Pulmonary artery endothelial cell (primary cell): ENCODE measurements around the gene FGD2. TPM values are rescaled to one million over a fixed set of nuclear protein-coding genes. Genes with fewer than 3 reads are reported as not detected.

Experiments
- DNase-seq: peaks from one replicate; pipeline ENCODE4 v3.0.0-alpha.2; 2011; ENCODE audit warnings: low read depth, low spot score
- total RNA-seq: library from RNA; depleted of rRNA; stranded (reverse); fragments of >200 nt; gene quantifications from 2 replicates; pipeline ENCODE4 v1.2.3, GENCODE V29; 2014

FGD2 gene
- not detected in 2 replicates for total RNA-seq

DNA sequence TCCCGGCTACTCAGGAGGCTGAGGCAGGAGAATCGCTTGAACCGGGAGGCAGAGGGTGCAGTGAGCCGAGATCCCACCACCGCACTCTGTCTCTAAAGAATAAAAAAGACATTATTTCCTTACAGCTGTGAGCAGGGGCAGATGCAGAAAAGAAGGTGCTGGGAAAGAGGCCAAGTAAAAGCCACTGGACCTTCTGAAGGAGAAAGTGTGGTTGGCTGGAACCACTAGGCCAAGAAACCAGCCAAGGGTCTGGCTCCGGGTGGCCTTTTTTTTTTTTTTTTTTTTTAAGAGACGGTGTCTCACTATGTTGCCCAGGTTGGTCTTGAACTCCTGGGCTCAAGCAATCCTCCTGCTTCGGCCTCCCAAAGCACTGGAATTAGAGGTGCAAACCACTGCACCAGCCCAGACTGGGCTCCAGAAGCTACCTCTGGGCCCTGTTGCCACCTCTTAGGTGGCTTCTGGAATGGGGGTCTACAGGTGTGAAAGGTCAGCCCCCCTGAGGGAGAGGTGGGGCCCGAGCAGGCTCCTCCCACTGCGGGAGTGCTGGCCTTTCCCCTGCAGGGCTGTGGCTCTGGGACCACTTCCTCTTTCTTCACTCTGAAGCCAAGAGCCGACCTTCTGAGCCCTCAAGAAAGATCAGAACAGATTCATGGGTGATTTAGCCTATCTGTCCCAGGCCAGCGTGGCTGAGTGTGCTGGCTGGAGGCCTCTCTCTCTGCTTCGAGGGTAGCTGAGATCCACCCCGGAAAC is at the start of gene FGD2:
TSS of gene FGD2 (plus strand) at position 595 of the 750 bp plus-strand sequence. CDS start 163 bp downstream, outside the sequence.
- DNase-seq, result no peak

- DNase-seq, result no peak
Observed at GRCh38 chr6:36955671-36956445, 49.6 kb upstream of the FGD2 start.

DNA sequence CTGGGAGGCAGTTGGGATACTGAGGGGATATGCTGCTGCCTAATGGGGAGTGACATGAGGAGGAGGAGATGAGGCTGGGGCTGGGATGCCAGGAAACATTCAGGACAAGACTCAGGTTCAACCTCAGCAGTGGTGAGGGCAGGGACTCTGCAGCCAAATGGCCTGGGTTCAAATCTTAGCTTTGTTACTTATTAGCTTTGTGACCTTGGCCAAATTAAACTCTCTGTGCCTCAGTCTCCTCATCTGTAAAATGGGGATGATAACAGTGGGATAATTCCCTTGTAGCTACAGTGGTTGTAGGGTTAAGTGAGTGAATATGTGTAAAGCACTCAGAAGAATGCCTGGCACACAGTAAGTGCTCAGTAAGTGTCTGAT is 49.0 kb upstream of the FGD2 start:
- no peak for DNase-seq

- DNase-seq, result no peak
Observed at GRCh38 chr6:36957773-36958271, 47.6 kb upstream of the FGD2 start.

DNA sequence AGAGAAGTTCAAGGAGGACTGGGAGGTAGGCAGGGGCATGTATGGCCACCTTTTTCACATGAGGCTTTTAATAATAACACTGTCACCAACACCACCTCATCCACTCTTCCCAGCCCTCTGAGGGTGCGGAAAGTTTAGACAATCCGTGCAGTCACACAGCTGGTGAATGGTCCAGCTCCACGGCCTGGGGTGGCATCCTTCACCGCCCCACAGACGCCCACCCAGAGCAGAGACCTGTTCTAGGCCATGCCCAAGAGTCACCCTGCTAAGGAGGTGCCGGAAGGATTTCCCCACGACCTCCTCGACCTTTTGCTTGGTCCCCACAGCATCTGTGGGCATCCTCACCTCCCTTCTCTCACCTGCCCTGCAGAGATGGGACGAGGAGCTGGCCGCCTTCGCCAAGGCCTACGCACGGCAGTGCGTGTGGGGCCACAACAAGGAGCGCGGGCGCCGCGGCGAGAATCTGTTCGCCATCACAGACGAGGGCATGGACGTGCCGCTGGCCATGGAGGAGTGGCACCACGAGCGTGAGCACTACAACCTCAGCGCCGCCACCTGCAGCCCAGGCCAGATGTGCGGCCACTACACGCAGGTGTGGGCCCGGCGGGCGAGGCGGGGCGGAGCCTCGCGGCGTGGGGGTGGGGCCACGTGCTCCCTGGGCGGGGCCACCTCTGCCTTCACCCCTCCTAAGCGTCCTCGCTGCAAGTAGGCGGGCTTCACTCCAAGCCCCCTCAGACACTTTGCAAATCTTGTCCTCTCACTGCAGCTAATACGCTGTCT is 46.5 kb upstream of the FGD2 start:
- DNase-seq, result no peak

- DNase-seq, result no peak
Observed at GRCh38 chr6:36959555-36960250, 45.8 kb upstream of the FGD2 start.

DNA sequence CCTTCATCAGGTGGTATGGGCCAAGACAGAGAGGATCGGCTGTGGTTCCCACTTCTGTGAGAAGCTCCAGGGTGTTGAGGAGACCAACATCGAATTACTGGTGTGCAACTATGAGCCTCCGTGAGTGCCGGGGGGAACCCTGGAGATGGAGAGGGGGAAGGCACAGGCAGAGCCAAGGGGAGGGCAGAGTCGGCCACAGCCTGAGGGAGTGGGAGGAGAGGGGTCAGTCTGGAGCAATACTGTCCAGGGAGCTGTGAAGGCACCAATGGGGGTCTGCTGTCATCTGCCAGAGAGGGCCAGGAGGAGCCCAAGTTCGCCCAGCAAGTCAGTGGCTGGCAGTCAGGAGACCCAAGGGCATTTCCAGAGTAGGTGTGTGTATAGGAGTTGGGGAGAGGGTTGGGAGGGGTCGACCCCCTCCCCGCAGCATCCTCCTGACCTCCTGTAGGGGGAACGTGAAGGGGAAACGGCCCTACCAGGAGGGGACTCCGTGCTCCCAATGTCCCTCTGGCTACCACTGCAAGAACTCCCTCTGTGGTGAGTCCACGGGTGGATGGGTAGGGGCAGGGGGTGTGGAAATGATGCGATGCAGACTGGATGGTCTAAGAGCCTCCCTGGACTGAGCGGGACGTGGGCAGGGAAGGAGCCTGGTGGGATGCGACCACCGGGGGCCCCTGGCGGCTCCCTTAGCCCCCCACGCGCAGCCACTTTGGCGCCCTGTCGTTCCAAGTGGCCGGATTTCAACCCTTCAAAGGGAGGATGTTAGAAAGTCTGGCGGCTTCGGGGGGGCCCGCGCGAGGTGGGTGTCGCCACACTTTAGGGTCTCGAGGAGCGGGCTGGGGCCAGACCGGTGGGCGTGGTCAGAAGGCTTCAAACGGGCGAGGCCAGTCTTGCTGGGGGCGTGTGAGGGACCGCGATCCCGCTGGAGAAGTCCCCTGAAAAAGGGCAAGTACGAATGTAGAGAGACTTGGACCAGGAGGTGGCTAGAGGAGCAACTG is 43.7 kb upstream of the FGD2 start:
- no peak for DNase-seq

DNA sequence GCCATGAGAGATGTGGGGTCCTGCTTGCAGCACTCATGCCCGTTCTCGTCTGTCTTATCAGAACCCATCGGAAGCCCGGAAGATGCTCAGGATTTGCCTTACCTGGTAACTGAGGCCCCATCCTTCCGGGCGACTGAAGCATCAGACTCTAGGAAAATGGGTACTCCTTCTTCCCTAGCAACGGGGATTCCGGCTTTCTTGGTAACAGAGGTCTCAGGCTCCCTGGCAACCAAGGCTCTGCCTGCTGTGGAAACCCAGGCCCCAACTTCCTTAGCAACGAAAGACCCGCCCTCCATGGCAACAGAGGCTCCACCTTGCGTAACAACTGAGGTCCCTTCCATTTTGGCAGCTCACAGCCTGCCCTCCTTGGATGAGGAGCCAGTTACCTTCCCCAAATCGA is 42.6 kb upstream of the FGD2 start:
- DNase-seq, result no peak

DNA sequence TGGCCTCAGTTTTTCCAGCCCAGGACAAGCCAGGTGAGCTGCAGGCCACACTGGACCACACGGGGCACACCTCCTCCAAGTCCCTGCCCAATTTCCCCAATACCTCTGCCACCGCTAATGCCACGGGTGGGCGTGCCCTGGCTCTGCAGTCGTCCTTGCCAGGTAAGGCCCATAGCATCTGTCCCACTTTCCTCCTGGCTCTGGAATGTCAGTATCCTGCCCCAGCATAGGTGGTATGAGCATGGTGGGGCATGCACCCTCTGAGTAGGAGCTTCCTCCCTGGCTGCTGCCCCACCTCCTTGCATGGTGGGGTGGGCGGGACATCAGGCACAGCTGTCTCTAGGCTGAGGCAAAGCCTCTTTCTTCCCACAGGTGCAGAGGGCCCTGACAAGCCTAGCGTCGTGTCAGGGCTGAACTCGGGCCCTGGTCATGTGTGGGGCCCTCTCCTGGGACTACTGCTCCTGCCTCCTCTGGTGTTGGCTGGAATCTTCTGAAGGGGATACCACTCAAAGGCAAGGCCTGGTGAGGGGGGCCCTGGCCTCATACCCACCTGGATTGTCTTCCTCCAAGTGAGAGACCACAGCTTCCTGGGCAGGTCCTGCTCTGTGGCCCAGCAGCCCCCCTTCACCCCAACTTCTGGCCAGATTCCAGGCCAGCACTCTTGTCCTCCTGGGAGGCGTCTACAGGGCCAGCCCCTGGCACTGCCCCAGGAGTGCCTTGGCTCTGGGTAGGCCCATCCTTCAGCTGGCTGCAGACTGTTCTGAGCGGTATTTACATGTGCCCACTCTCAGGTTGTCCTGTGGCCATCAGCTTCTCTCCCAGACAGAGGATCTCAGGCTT is 41.8 kb upstream of the FGD2 start:
- no peak for DNase-seq

DNA sequence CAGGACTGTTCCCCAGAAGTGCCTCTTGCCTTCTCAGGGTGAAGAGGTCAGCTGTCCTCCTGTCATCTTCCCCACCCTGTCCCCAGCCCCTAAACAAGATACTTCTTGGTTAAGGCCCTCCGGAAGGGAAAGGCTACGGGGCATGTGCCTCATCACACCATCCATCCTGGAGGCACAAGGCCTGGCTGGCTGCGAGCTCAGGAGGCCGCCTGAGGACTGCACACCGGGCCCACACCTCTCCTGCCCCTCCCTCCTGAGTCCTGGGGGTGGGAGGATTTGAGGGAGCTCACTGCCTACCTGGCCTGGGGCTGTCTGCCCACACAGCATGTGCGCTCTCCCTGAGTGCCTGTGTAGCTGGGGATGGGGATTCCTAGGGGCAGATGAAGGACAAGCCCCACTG is 41.1 kb upstream of the FGD2 start:
- DNase-seq, result no peak

GRCh38 chr6:36964908-36965307 is 40.5 kb upstream of the FGD2 start:
- no peak for DNase-seq

DNA sequence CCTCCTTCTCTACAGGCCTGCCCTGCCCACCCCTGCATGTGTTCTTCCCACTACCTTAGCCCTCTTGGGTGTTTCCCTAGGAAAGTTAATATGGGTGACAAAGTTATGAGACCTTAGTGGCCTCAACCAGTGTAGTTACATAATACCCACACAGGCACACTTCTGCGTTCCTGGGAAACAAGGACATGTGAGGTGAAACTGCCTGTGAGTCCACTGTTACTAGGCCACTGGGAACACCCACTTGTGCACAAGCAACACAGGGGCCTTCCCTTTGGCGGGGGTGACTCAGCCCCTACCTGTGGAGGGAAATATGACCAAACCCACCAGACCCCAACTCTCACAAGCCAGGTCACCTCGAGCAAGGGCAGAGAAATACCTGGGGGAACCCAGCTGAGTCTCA is 38.2 kb upstream of the FGD2 start:
- no peak for DNase-seq

DNA sequence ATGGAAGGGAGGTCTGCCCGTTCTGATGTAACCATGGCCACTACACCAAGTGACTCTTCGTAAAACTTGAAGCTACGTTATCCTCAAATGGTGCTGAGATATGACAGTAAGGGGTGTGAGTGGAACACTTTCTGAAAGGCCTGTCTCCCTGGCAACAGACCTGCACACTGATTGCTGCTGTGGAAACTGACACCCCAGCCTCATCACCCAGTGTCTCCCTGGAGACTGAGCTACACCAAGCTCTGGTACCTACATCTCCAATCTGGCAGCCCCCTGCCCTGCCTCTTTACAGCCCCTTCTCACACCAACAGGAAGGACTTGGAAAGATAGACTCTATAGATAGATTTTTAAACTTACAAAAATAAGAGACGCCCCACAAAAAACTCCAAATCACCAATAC is 37.7 kb upstream of the FGD2 start:
- no peak for DNase-seq

DNA sequence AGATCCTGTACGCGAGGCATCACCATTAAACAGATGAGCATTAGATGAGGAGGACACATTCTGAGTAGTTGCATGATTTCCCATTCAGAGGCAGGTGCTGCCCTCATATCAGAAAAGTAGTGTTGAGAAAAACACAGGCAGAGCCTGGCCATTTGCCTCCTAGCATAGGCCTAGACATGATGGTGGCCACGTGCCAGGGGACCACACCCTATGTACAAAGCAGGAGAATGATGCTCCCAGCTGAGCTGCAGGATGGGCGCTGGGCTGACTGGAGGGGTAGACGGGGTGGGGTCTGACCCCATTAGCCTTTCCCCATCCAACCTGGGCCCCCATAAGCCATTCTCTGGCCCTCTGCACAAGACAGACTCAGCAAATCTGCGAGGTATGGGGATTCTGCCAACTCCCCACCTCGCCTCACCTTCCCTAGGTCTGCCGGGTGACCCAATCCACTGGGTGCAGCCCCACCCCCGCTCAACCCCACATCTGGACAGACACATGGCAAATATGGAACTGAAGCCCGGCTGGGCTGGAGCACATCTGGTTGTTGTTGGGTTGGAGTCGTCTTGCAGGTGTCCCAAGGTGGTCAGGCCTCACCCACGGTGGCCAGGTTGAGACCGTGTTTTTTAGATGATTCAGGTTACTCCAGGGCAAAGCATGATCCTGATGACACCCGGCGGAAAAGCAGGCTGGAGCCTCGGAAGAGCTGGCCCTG is 37.0 kb upstream of the FGD2 start:
- DNase-seq, result no peak

DNA sequence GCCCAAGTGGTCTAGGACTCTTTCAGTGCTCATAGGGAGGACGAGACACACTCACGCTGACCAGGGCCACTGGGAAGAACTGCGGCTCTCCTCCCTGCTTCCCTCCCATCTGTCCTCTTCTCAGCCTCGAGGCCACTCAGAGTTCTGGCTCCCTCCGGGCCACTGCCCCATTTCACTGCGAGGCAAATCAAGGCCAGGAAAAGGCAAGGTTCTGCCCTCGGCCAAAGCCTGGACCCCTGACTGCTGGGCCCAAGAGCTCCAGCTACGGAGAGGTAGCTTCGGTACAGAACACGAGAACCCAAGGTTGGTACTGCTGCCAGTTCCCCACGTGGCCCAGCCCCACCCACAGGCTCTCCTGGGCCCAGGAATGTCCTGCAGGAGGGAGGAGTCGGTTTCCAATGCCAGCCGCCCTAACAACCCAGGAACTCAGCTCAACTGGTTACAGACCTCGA is 36.2 kb upstream of the FGD2 start:
- no peak for DNase-seq

GRCh38 chr6:36969988-36970891 is 35.2 kb upstream of the FGD2 start:
- no peak for DNase-seq
